ENCODE measurements around the gene PRELP. TPM values are rescaled to one million over a fixed set of nuclear protein-coding genes. Genes with fewer than 3 reads are reported as not detected.

The PRELP gene
- total RNA-seq (2021; fragmentation: NEBNext Ultra II Directional; extraction: Animal tissue kit (Norgen Biotek cat#: 25700)) (0.13 and 0.19 TPM in 2 replicates), polyA plus RNA-seq (2011; rRNA removed) (0.23 and 0.28 TPM in 2 replicates), polyA minus RNA-seq (2011; rRNA and poly(A)+ RNA removed) (0.16 and 0.20 TPM in 2 replicates)
- 0.09 TPM for polyA plus RNA-seq (2011; cell fraction: cytosol; rRNA removed)
- polyA plus RNA-seq (2011; cell fraction: nucleus; rRNA removed), result 0.17 TPM
- 0.17 to 0.28 TPM (median 0.20 TPM) in 4 replicates for polyA plus RNA-seq (2012, experiment 1 of 2)
- polyA plus RNA-seq (2012, experiment 2 of 2), result 0.34 TPM
- 0.32 TPM for polyA plus RNA-seq (2013, experiment 1 of 2)
- polyA plus RNA-seq (2013, experiment 2 of 2), result 0.28 TPM
- polyA minus RNA-seq (2011; cell fraction: cytosol; rRNA and poly(A)+ RNA removed), result not detected
- 0.10 TPM for polyA minus RNA-seq (2011; cell fraction: nucleus; rRNA and poly(A)+ RNA removed)
- long read RNA-seq, experiment 1, result 0 reads
- long read RNA-seq, experiment 2, result 0 reads

DNA sequence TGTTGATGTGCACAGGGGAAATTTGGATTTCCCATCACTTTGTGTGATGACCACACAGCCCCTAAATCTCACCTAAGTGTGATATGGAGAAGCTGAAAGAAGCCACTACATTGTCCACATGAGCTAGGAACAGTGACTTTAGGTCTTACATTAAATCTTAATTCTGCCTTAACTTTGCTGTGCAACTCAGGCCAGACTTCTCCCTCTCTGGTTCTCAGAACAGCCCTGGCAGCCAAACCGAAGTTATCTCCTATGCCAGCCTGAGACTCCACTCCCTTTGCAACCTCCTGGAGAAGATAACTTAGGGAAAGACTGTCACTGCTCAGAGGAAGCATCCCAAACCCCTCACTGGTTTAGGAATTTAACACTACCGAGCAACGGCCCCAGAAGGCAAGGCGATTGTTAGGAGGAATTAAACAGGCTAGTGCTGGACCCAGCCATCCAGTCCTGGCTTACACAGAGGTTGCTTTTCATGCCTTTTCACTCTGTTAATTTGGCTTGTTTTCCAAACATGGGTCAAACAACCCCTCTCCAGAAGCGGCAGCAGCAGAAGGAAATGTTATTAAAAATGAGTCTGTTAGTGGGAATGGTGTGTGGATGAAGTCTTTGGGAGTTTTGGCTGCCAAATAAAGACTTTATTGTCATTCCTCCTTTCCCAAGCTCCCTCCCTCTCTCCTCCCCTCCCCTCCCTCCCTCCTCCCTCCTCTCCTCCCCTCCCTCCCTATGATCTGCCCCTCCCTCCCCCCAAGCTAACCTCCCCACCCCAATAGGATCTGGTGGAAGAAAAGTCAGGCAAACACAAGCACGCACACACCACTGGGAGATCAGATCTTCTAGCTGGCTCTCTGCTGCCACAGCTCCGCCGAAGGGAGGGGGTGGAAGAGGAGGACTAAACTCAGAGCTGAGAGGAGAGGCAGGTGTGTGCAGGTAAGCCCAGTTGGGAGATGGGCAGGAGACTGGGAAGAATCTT lies at the start of gene PRELP:
PRELP (plus strand) TSS at position 795 of the 970 bp plus-strand sequence. CDS start 7,379 bp downstream, outside the sequence.
- H4K5ac ChIP-seq (ENCODE audit: insufficient read length, low read depth, low read length), result no peak within 1 kb of the TSS
- peak within 1 kb of the TSS in 2 of 4 experiments; percentile 2 to 36; a peak in 2 of 8 replicates for H3K4me3 ChIP-seq (ENCODE audit: extremely low read depth in 1 of 4, insufficient read depth in 2 of 4, low read depth in 3 of 4, low read length in 4 of 4)
- 30% methylated on average over 7 of the region's 8 CpGs; no CpG with 5 or more reads in 1 of the 2 experiments for WGBS, 2 experiments (ENCODE audit: extremely low coverage in 1 of 2, insufficient coverage in 1 of 2, insufficient read length in 1 of 2, insufficient replicate concordance in 2 of 2, low coverage in 1 of 2, low lambda C conversion rate in 2 of 2, missing lambda C conversion rate in 1 of 2)
- H2BK120ac ChIP-seq (replicated peaks; ENCODE audit: low read depth, low read length), result peak within 1 kb of the TSS; percentile 77
- no peaks in the 10 kb centered on the region for H3K79me2 ChIP-seq (ENCODE audit: control insufficient read depth in 1 of 2, insufficient read depth in 2 of 2, low read length in 2 of 2)
- no peak within 1 kb of the TSS for H2BK5ac ChIP-seq (ENCODE audit: low read depth, low read length)
- H3K27me3 ChIP-seq (replicated peaks in 1 of 4; ENCODE audit: control insufficient read depth in 3 of 4, extremely low read depth in 1 of 4, insufficient read depth in 3 of 4, low read length in 3 of 4), result no peaks in the 10 kb centered on the region; a peak in 1 of 7 replicates
- H3K14ac ChIP-seq (ENCODE audit: insufficient read length), result peak within 1 kb of the TSS; percentile 35
- H3K56ac ChIP-seq (replicated peaks; ENCODE audit: insufficient read length, low read depth, low read length), result no peak within 1 kb of the TSS
- H2BK12ac ChIP-seq (ENCODE audit: low read depth, low read length), result 0 out of 2 replicates have a peak within 1 kb of the TSS, but pooled peaks have one; percentile 0
- FAIRE-seq (peak; percentile 90), DNase-seq (ENCODE audit: low read depth in 1 of 2, low spot score in 2 of 2) (no peak)
- POLR2A ChIA-PET (ENCODE audit: partially characterized antibody), result interaction anchor here (0.8 to 2.3 kb wide), 4 partner anchors 12 to 116 kb away, joined by 3 to 8 read pairs (median 6); no protein-coding TSS in a partner anchor
- H3K27ac ChIP-seq (ENCODE audit: low read depth, low read length), result no peak within 1 kb of the TSS
- peaks cover 2 to 16% (median 8%) of the 10 kb centered on the region in 4 experiments; a peak in 6 of 7 replicates for H3K4me1 ChIP-seq (replicated peaks in 1 of 4; ENCODE audit: control insufficient read depth in 3 of 4, insufficient read depth in 4 of 4, low read length in 3 of 4)
- H3K4ac ChIP-seq (replicated peaks; ENCODE audit: insufficient read length, low read depth, low read length), result no peak within 1 kb of the TSS
- H4K8ac ChIP-seq (ENCODE audit: extremely low read depth, insufficient read depth, low read length), result no peak within 1 kb of the TSS
- H3K36me3 ChIP-seq (ENCODE audit: control insufficient read depth in 2 of 4, insufficient read depth in 4 of 4, low read length in 3 of 4), result no peaks in the 10 kb centered on the region
- H3K9ac ChIP-seq (replicated peaks in 1 of 4; ENCODE audit: extremely low read depth in 1 of 4, low read depth in 3 of 4, low read length in 3 of 4), result no peak within 1 kb of the TSS
- H2AFZ ChIP-seq (ENCODE audit: low read length), result peak within 1 kb of the TSS; percentile 77
- H3K23ac ChIP-seq (ENCODE audit: insufficient read length), result no peak within 1 kb of the TSS
- no peaks in the 10 kb centered on the region for H3K79me1 ChIP-seq (ENCODE audit: low read depth, low read length)
- H3K9me3 ChIP-seq (ENCODE audit: insufficient read depth in 2 of 2, low read depth in 1 of 2, low read length in 1 of 2), result no peaks in the 10 kb centered on the region
- no peaks in the 10 kb centered on the region for H4K20me1 ChIP-seq (replicated peaks in 1 of 2; ENCODE audit: control insufficient read depth in 1 of 2, insufficient read depth in 2 of 2, low read length in 2 of 2)
- peak within 1 kb of the TSS; percentile 29 for H4K91ac ChIP-seq (replicated peaks; ENCODE audit: insufficient read length, low read length)
- no peak within 1 kb of the TSS for H2AK5ac ChIP-seq (ENCODE audit: low read depth, low read length)
- no peak within 1 kb of the TSS for H2BK20ac ChIP-seq (ENCODE audit: low read length)
- no peaks in the 10 kb centered on the region; the same call in 1 of the 2 replicates for H3K23me2 ChIP-seq (ENCODE audit: low read depth, low read length)
- CTCF ChIA-PET (ENCODE audit: partially characterized antibody), result interaction anchor here (0.7 to 23.5 kb wide), 12 partner anchors 10 to 347 kb away, joined by 3 to 330 read pairs (median 4); partner anchors contain the start of genes ADORA1 and FMOD
- H2BK15ac ChIP-seq (ENCODE audit: low read length), result 0 out of 2 replicates have a peak within 1 kb of the TSS, but pooled peaks have one; percentile 5
- no peak within 1 kb of the TSS for H3K18ac ChIP-seq (ENCODE audit: extremely low read depth, low read length)
- H3K4me2 ChIP-seq (ENCODE audit: insufficient read depth in 1 of 2, low read depth in 2 of 2, low read length in 2 of 2), result peak within 1 kb of the TSS; percentile 49 to 61
- TF ChIP-seq RAD21 (IDR thresholded peaks at IDR 0.05 in 1 of 2, conservative IDR thresholded peaks at IDR 0.05 in 1 of 2; ENCODE audit: low read depth in 2 of 2, low read length in 2 of 2) (peak; percentile 29 to 38; a peak in 2 of 4 replicates), TAF1 (IDR thresholded peaks at IDR 0.05; ENCODE audit: low read depth, low read length) (peak; percentile 43; the same call in 1 of the 2 replicates), ZNF274 (IDR thresholded peaks at IDR 0.05; ENCODE audit: borderline replicate concordance, extremely low read depth, low read length) (no peak), KDM1A (IDR thresholded peaks at IDR 0.05; ENCODE audit: borderline replicate concordance, low read length) (peak; percentile 88; the same call in 1 of the 2 replicates)
